Measurements from ENCODE around the gene NR2E1. TPM values are rescaled to one million over a fixed set of nuclear protein-coding genes. Genes with fewer than 3 reads are reported as not detected.

The NR2E1 gene
- polyA plus RNA-seq (ENCODE audit: insufficient read length) = not detected

- DNase-seq (ENCODE audit: low read depth) = no peak
These were observed at the start of gene NR2E1 for GRCh38 chr6:108165714-108166663. TSS of gene NR2E1 (plus strand) at chr6:108166022. CDS start at chr6:108166766, 744 bp downstream.

- no peak for DNase-seq (ENCODE audit: low read depth)
These were observed 49.0 kb upstream of the NR2E1 start for GRCh38 chr6:108116546-108117426.

- DNase-seq (ENCODE audit: low read depth) = no peak
These were observed 48.1 kb upstream of the NR2E1 start for GRCh38 chr6:108117427-108118358.

GRCh38 chr6:108118359-108118724 is 47.5 kb upstream of the NR2E1 start:
- DNase-seq (ENCODE audit: low read depth) = no peak

GRCh38 chr6:108118810-108119768 is 46.7 kb upstream of the NR2E1 start:
- DNase-seq (ENCODE audit: low read depth) = no peak

GRCh38 chr6:108119769-108120141 is 46.1 kb upstream of the NR2E1 start:
- DNase-seq (ENCODE audit: low read depth) = no peak

- DNase-seq (ENCODE audit: low read depth) = no peak
These were observed 45.5 kb upstream of the NR2E1 start for GRCh38 chr6:108120311-108120710.

GRCh38 chr6:108121612-108122011 is 44.2 kb upstream of the NR2E1 start:
- no peak for DNase-seq (ENCODE audit: low read depth)

- DNase-seq (ENCODE audit: low read depth) = no peak
These were observed 42.3 kb upstream of the NR2E1 start for GRCh38 chr6:108123481-108123929.

- DNase-seq (ENCODE audit: low read depth) = no peak
These were observed 41.9 kb upstream of the NR2E1 start for GRCh38 chr6:108123946-108124345.

GRCh38 chr6:108127056-108127455 is 38.8 kb upstream of the NR2E1 start:
- DNase-seq (ENCODE audit: low read depth) = no peak

- no peak for DNase-seq (ENCODE audit: low read depth)
These were observed 38.0 kb upstream of the NR2E1 start for GRCh38 chr6:108127826-108128225.

- DNase-seq (ENCODE audit: low read depth) = no peak
These were observed 35.6 kb upstream of the NR2E1 start for GRCh38 chr6:108130262-108130661.

- DNase-seq (ENCODE audit: low read depth) = no peak
These were observed 33.0 kb upstream of the NR2E1 start for GRCh38 chr6:108132863-108133262.

- DNase-seq (ENCODE audit: low read depth) = no peak
These were observed 32.1 kb upstream of the NR2E1 start for GRCh38 chr6:108133594-108134179.

GRCh38 chr6:108134213-108134970 is 31.4 kb upstream of the NR2E1 start:
- no peak for DNase-seq (ENCODE audit: low read depth)

GRCh38 chr6:108142240-108142639 is 23.6 kb upstream of the NR2E1 start:
- DNase-seq (ENCODE audit: low read depth) = no peak

- no peak for DNase-seq (ENCODE audit: low read depth)
These were observed 20.2 kb upstream of the NR2E1 start for GRCh38 chr6:108145639-108146038.

- no peak for DNase-seq (ENCODE audit: low read depth)
These were observed 13.4 kb upstream of the NR2E1 start for GRCh38 chr6:108152446-108152845.

Data from forelimb muscle (tissue), 1 donor.